Stomach smooth muscle (tissue), 2 donors: Measurements from ENCODE around the gene TRIP13.

ENCODE experiments used
- H3K27ac ChIP-seq: one replicate; pipeline ENCODE4 v1.7.0; 2013; ENCODE audit warnings: mild to moderate bottlenecking, low read length, inconsistent platforms
- H3K27me3 ChIP-seq, 2 donors: one replicate each; pipeline ENCODE4 v1.7.0; 2013; ENCODE audit warnings: low read length in 2 of 2; ENCODE audit not compliant: insufficient read depth in 2 of 2, control insufficient read depth in 1 of 2
- H3K36me3 ChIP-seq, 2 donors: one replicate each; pipeline ENCODE4 v1.7.0; 2013; ENCODE audit warnings: low read length in 2 of 2; ENCODE audit not compliant: control insufficient read depth in 2 of 2, insufficient read depth in 2 of 2
- H3K4me1 ChIP-seq: one replicate; pipeline ENCODE4 v1.7.0; 2013; ENCODE audit warnings: low read length; ENCODE audit not compliant: control insufficient read depth, insufficient read depth
- H3K4me3 ChIP-seq, 2 donors: one replicate each; pipeline ENCODE4 v1.7.0; 2013; ENCODE audit warnings: low read length in 2 of 2
- H3K9ac ChIP-seq, 2 donors: one replicate each; pipeline ENCODE4 v1.7.0; 2013; ENCODE audit warnings: low read length in 2 of 2, mild to moderate bottlenecking in 1 of 2
- H3K9me3 ChIP-seq, 2 donors: one replicate each; pipeline ENCODE4 v1.7.0; 2013; ENCODE audit warnings: low read length in 2 of 2; ENCODE audit not compliant: control insufficient read depth in 2 of 2
- donor health status: healthy.
- donor health status: Pancreatic carcinoma.

Gene TRIP13

GRCh38 chr5:959581-960531 lies 67.2 kb downstream of the TRIP13 start:
- Histone ChIP-seq H3K9me3 (no peaks in the 10 kb centered on the region), H3K4me1 (peaks cover 37% of the 10 kb centered on the region), H3K36me3 (no peaks in the 10 kb centered on the region), H3K9ac (no peak overlapping the region), H3K4me3 (no peak overlapping the region), H3K27me3 (no peaks in the 10 kb centered on the region), H3K27ac (no peak overlapping the region)

- Histone ChIP-seq H3K27ac (no peak overlapping the region), H3K27me3 (no peaks in the 10 kb centered on the region), H3K9me3 (no peaks in the 10 kb centered on the region), H3K4me1 (peaks cover 37% of the 10 kb centered on the region), H3K36me3 (no peaks in the 10 kb centered on the region), H3K4me3 (no peak overlapping the region), H3K9ac (no peak overlapping the region)
These were observed 67.9 kb downstream of the TRIP13 start for GRCh38 chr5:960551-960950.

GRCh38 chr5:961002-961710 lies 68.5 kb downstream of the TRIP13 start:
- Histone ChIP-seq H3K27me3 (peaks cover 0 to 2% of the 10 kb centered on the region in 2 donors), H3K9ac (no peak overlapping the region), H3K4me1 (peaks cover 32% of the 10 kb centered on the region), H3K4me3 (no peak overlapping the region), H3K36me3 (no peaks in the 10 kb centered on the region), H3K9me3 (no peaks in the 10 kb centered on the region), H3K27ac (no peak overlapping the region)

DNA sequence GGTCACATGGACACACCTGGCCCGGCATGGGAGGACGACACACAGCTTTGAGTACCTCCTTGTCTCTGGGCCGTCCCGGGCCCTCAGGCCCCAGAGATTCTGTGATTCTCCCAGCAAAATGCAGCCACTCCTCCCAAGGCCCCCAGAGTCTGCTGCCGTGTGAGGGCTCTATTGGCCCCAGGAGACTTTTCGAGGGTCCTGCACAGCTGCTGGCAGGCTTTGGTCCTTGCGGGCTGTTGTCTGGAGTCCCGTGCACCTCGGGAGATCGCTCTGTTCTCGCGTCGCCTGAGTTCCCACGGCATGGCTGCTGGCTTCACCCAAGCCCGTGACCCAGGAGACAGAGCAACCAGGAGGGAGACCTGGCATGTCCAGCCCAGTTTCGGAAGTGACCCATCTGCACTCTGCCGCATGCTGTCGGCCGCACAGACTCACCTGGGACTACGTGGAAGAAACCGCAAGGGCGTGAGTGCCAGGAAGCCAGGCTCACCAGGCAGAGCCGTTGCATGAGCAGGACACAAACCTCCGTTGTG lies 69.1 kb downstream of the TRIP13 start:
- peaks cover 0 to 2% of the 10 kb centered on the region in 2 donors for H3K27me3 ChIP-seq
- H3K4me3 ChIP-seq = no peak overlapping the region
- peaks cover 26% of the 10 kb centered on the region for H3K4me1 ChIP-seq
- no peaks in the 10 kb centered on the region for H3K36me3 ChIP-seq
- H3K9ac ChIP-seq = no peak overlapping the region
- no peaks in the 10 kb centered on the region for H3K9me3 ChIP-seq
- H3K27ac ChIP-seq = no peak overlapping the region

- no peaks in the 10 kb centered on the region for H3K9me3 ChIP-seq
- H3K9ac ChIP-seq = no peak overlapping the region
- H3K4me3 ChIP-seq = no peak overlapping the region
- H3K36me3 ChIP-seq = no peaks in the 10 kb centered on the region
- no peak overlapping the region for H3K27ac ChIP-seq
- H3K4me1 ChIP-seq = peaks cover 20% of the 10 kb centered on the region
- H3K27me3 ChIP-seq = peaks cover 0 to 4% of the 10 kb centered on the region in 2 donors
These were observed 69.7 kb downstream of the TRIP13 start for GRCh38 chr5:962386-962785.

DNA sequence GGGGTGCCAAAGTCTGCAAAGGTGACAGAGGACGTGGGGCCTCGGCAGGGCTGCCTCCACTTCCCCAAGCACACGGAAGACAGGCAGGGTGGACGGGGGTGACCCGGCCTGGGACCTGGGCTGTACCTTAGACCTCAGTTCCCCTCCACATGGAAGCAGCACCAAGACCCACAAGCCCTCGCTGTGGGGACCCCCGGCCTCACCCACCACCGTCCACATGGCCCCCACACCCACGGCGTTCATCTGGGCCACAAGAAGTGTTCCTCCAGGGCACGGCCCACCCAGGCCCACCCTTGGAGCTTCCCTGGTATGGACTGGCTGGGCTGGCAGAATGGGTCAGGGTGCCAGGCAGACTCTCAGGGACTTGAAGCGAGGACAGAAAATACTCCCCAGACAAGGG lies 70.1 kb downstream of the TRIP13 start:
- no peak overlapping the region for H3K9ac ChIP-seq
- H3K27ac ChIP-seq = no peak overlapping the region
- H3K27me3 ChIP-seq = peaks cover 0 to 4% of the 10 kb centered on the region in 2 donors
- no peaks in the 10 kb centered on the region for H3K36me3 ChIP-seq
- H3K4me1 ChIP-seq = peaks cover 16% of the 10 kb centered on the region
- no peak overlapping the region for H3K4me3 ChIP-seq
- no peaks in the 10 kb centered on the region for H3K9me3 ChIP-seq

GRCh38 chr5:963310-963672 lies 70.6 kb downstream of the TRIP13 start:
- Histone ChIP-seq H3K27ac (no peak overlapping the region), H3K27me3 (peaks cover 0 to 4% of the 10 kb centered on the region in 2 donors), H3K9ac (no peak overlapping the region)

GRCh38 chr5:963673-964531 lies 71.2 kb downstream of the TRIP13 start:
- H3K9me3 ChIP-seq = no peaks in the 10 kb centered on the region
- H3K27ac ChIP-seq = no peak overlapping the region
- H3K4me1 ChIP-seq = peaks cover 11% of the 10 kb centered on the region
- no peak overlapping the region for H3K9ac ChIP-seq
- H3K27me3 ChIP-seq = peaks cover 0 to 4% of the 10 kb centered on the region in 2 donors
- no peak overlapping the region for H3K4me3 ChIP-seq
- no peaks in the 10 kb centered on the region for H3K36me3 ChIP-seq

More at GRCh38 chr5:963310-963672, 70.6 kb downstream of the TRIP13 start:
- Histone ChIP-seq H3K9me3 (no peaks in the 10 kb centered on the region), H3K36me3 (no peaks in the 10 kb centered on the region), H3K4me1 (peaks cover 11% of the 10 kb centered on the region), H3K4me3 (no peak overlapping the region)

DNA sequence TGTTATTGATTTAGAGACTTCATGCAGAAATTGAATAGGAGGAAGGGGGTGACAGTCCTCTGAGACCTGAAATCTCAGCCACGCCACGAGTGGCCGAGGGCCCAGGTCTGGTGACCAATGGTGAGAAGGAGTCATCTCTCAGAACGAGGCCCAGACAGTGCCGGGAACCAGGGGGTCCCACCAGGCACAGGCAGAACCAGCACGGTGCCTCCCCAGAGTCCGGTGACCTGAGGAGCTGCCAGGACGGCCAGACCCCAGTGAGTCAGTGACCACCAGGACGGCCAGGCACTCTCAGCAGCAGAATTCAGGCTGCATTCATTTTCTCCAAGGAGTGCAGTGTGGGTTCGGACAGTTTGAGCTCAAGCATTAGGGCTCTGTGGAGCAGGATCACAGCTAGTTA lies 72.1 kb downstream of the TRIP13 start:
- Histone ChIP-seq H3K4me3 (no peak overlapping the region), H3K27me3 (peaks cover 0 to 4% of the 10 kb centered on the region in 2 donors), H3K9me3 (no peaks in the 10 kb centered on the region), H3K27ac (no peak overlapping the region), H3K9ac (no peak overlapping the region), H3K4me1 (peaks cover 11% of the 10 kb centered on the region), H3K36me3 (no peaks in the 10 kb centered on the region)
